Measurements from ENCODE around the gene CRYL1. TPM values are rescaled to one million over a fixed set of nuclear protein-coding genes. Genes with fewer than 3 reads are reported as not detected.

CRYL1 gene
- total and polyA plus RNA-seq, 2 donors (not counting 1 experiment from before 2014, with no cell fraction given), result 6.5 to 15.1 TPM

DNA sequence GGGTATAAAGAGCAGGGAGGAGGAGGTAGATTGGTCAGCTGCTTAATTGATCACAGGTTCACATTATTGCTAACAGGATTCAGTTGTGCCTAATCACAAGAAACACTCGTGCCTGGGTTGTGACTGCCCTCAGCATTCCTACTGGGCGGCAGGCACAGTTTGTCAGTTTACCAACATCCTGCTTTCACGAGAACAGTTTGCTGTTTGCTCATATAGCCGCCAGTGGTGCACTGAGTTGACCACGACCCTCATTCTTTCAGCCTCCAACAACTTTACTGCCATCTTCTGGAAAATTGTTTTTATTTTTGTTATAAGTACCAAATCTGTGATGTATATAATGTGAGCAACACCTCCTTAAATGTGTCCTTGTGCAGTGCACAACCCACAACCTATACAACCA lies 25.1 kb upstream of the CRYL1 start:
- Mint-ChIP-seq H3K27ac (no peak overlapping the region), H3K27me3 (no peaks in the 10 kb centered on the region), H3K4me3 (no peak overlapping the region), H3K9me3 (ENCODE audit: insufficient read depth) (no peaks in the 10 kb centered on the region), H3K4me1 (peaks cover 18% of the 10 kb centered on the region)
- H4K20me1 ChIP-seq (ENCODE audit: control insufficient read depth, insufficient read depth, low read length, poor library complexity, severe bottlenecking), result no peaks in the 10 kb centered on the region
- H3K9ac ChIP-seq (ENCODE audit: low read length), result no peak overlapping the region
- 49% methylated on average over 3 of the region's 5 CpGs for WGBS (ENCODE audit: insufficient coverage)
- TF ChIP-seq, protein P1, sequence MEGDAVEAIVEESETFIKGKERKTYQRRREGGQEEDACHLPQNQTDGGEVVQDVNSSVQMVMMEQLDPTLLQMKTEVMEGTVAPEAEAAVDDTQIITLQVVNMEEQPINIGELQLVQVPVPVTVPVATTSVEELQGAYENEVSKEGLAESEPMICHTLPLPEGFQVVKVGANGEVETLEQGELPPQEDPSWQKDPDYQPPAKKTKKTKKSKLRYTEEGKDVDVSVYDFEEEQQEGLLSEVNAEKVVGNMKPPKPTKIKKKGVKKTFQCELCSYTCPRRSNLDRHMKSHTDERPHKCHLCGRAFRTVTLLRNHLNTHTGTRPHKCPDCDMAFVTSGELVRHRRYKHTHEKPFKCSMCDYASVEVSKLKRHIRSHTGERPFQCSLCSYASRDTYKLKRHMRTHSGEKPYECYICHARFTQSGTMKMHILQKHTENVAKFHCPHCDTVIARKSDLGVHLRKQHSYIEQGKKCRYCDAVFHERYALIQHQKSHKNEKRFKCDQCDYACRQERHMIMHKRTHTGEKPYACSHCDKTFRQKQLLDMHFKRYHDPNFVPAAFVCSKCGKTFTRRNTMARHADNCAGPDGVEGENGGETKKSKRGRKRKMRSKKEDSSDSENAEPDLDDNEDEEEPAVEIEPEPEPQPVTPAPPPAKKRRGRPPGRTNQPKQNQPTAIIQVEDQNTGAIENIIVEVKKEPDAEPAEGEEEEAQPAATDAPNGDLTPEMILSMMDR (IDR thresholded peaks at IDR 0.05), result no peak
- TF ChIP-seq EZH2 (IDR thresholded peaks at IDR 0.05; ENCODE audit: borderline replicate concordance, insufficient read depth, low read depth, low read length, poor library complexity, severe bottlenecking), result no peak
- H2AFZ ChIP-seq (ENCODE audit: insufficient read depth, low read depth, low read length, poor library complexity, severe bottlenecking), result no peak overlapping the region
- H3K9me3 ChIP-seq (ENCODE audit: control extremely low read depth in 1 of 3, control insufficient read depth in 2 of 3, insufficient read depth in 1 of 3, low read length in 2 of 3), result no peaks in the 10 kb centered on the region
- ATAC-seq (ENCODE audit: low read depth) (no peak), DNase-seq (no peak)
- intact Hi-C loops (cut with micrococcal nuclease), result no loop called here
- CTCF ChIA-PET, result interaction anchor here (0.6 kb wide), 1 partner anchor 884 kb away, joined by 5 read pairs; no protein-coding TSS in a partner anchor
- H3K4me3 ChIP-seq (ENCODE audit: control extremely low read depth in 1 of 5, extremely low read depth in 1 of 5, insufficient read depth in 1 of 5, low read depth in 2 of 5, low read length in 4 of 5), result no peak overlapping the region
- POLR2A ChIA-PET, result no interaction called here
- peaks cover 20 to 21% of the 10 kb centered on the region in 2 donors for H3K4me1 ChIP-seq (ENCODE audit: control insufficient read depth in 2 of 2, insufficient read depth in 2 of 2, low read length in 2 of 2)
- no peaks in the 10 kb centered on the region for H3K79me2 ChIP-seq (ENCODE audit: control insufficient read depth, insufficient read depth, low read length)
- no peaks in the 10 kb centered on the region for H3K27me3 ChIP-seq (replicated peaks in 1 of 4; ENCODE audit: control extremely low read depth in 1 of 4, control insufficient read depth in 3 of 4, insufficient read depth in 4 of 4, low read length in 3 of 4)
- no peaks in the 10 kb centered on the region for H3K36me3 ChIP-seq (replicated peaks in 1 of 2; ENCODE audit: control extremely low read depth in 1 of 2, control insufficient read depth in 1 of 2, extremely low read depth in 1 of 2, insufficient read depth in 2 of 2, low read length in 1 of 2)
- H3K27ac ChIP-seq (ENCODE audit: low read length in 2 of 2), result no peak overlapping the region
- no peak overlapping the region for H3K4me2 ChIP-seq (replicated peaks; ENCODE audit: low read depth, low read length, poor library complexity, severe bottlenecking)

DNA sequence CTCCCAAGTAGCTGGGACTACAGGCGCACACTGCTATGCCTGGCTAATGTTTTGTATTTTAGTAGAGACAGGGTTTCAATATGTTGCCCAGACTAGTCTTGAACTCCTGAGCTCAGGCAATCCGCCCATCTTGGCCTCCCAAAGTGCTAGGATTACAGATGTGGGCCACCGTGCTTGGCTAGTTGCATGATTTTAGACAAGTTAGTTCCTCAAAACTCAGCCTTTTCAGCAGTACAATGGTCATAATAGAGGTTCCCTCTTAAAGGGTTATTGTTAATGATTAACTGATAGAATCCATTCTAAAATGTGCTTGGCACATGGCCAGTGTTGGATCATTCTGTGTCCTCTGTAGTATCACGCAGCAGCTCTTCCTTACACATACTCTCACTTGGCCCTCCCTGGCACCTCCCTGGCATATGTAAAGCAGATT lies 21.8 kb upstream of the CRYL1 start:
- H3K9ac ChIP-seq (ENCODE audit: low read length), result no peak overlapping the region
- WGBS (ENCODE audit: insufficient coverage), result 94% methylated on average over 2 of the region's 4 CpGs
- Mint-ChIP-seq H3K9me3 (ENCODE audit: insufficient read depth) (no peaks in the 10 kb centered on the region), H3K4me3 (no peak overlapping the region), H3K27me3 (no peaks in the 10 kb centered on the region), H3K4me1 (peaks cover 38% of the 10 kb centered on the region), H3K27ac (peak overlapping the region; percentile 3)
- H2AFZ ChIP-seq (ENCODE audit: insufficient read depth, low read depth, low read length, poor library complexity, severe bottlenecking), result no peak overlapping the region
- no peak overlapping the region for H3K4me2 ChIP-seq (replicated peaks; ENCODE audit: low read depth, low read length, poor library complexity, severe bottlenecking)
- H3K4me3 ChIP-seq (ENCODE audit: control extremely low read depth in 1 of 5, extremely low read depth in 1 of 5, insufficient read depth in 1 of 5, low read depth in 2 of 5, low read length in 4 of 5), result no peak overlapping the region
- no peaks in the 10 kb centered on the region for H3K79me2 ChIP-seq (ENCODE audit: control insufficient read depth, insufficient read depth, low read length)
- no peaks in the 10 kb centered on the region for H3K36me3 ChIP-seq (replicated peaks in 1 of 2; ENCODE audit: control extremely low read depth in 1 of 2, control insufficient read depth in 1 of 2, extremely low read depth in 1 of 2, insufficient read depth in 2 of 2, low read length in 1 of 2)
- no peak overlapping the region for H3K27ac ChIP-seq (ENCODE audit: low read length in 2 of 2)
- DNase-seq (no peak), ATAC-seq (ENCODE audit: low read depth) (no peak)
- CTCF ChIA-PET, result no interaction called here
- POLR2A ChIA-PET, result no interaction called here
- H4K20me1 ChIP-seq (ENCODE audit: control insufficient read depth, insufficient read depth, low read length, poor library complexity, severe bottlenecking), result no peaks in the 10 kb centered on the region
- intact Hi-C loops (cut with micrococcal nuclease), result loop anchor here (2.0 kb wide), 1 partner anchor 19 kb away; the partner anchor contains the start of gene IFT88
- TF ChIP-seq, protein P1 (IDR thresholded peaks at IDR 0.05), result no peak
- no peak for TF ChIP-seq EZH2 (IDR thresholded peaks at IDR 0.05; ENCODE audit: borderline replicate concordance, insufficient read depth, low read depth, low read length, poor library complexity, severe bottlenecking)
- peaks cover 37 to 46% of the 10 kb centered on the region in 2 donors for H3K4me1 ChIP-seq (ENCODE audit: control insufficient read depth in 2 of 2, insufficient read depth in 2 of 2, low read length in 2 of 2)
- H3K27me3 ChIP-seq (replicated peaks in 1 of 4; ENCODE audit: control extremely low read depth in 1 of 4, control insufficient read depth in 3 of 4, insufficient read depth in 4 of 4, low read length in 3 of 4), result no peaks in the 10 kb centered on the region
- no peaks in the 10 kb centered on the region for H3K9me3 ChIP-seq (ENCODE audit: control extremely low read depth in 1 of 3, control insufficient read depth in 2 of 3, insufficient read depth in 1 of 3, low read length in 2 of 3)
